Measurements from ENCODE around the gene FAM83F.

GRCh38 chr22:40007853-40008710 lies 13.3 kb downstream of the FAM83F start:
- no peak for TF ChIP-seq CTCF (optimal IDR thresholded peaks at IDR 0.05 in 1 of 3, IDR thresholded peaks at IDR 0.05 in 1 of 3, conservative IDR thresholded peaks at IDR 0.05 in 1 of 3; ENCODE audit: extremely low read depth in 1 of 3, insufficient read depth in 2 of 3, low read length in 3 of 3)
- TF ChIP-seq EZH2 (IDR thresholded peaks at IDR 0.05; ENCODE audit: low read length), result no peak
